GM20431 (cell line): Measurements from ENCODE around the gene SLC39A13.
"Not testable (repeated sequence)": the region's sequence is repeated elsewhere in the genome, so short reads cannot be mapped to it uniquely, and the experiment has no call there.

Experiments
- in situ Hi-C: fragments of 300-500 bp; cut with MseI, MboI; formaldehyde crosslinking; loops from one replicate; pipeline ENCODE4 v1.15.0; 2020; ENCODE audit warnings: low sequenced_read_pairs; ENCODE audit not compliant: unreplicated experiment

SLC39A13 gene

DNA sequence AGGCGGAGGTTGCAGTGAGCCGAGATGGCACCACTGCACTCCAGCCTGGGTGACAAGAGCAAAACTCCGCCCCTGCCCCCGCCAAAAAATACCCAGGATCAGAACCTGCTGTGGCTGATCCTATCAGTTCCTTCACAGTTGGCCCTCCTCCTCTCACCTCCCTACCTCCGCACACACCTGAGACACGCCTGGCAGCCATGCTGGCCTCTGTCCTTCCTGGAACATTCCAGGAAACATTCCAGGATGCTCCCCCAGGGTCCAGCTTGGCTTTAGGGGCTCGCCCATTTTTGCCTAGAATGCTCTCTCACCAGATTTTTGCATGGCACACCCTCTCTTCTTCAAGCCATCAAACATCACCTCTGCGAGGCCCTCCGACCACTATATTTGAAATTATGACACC is 38.4 kb downstream of the SLC39A13 start:
- in situ Hi-C loops = no loop called here

- in situ Hi-C loops = no loop called here
These were observed 39.5 kb downstream of the SLC39A13 start for GRCh38 chr11:47447906-47448305.

- in situ Hi-C loops = no loop called here
These were observed 40.4 kb downstream of the SLC39A13 start, which contains the start of gene RAPSN for GRCh38 chr11:47448566-47449427. TSS of gene RAPSN (minus strand) at chr11:47449136. CDS start at chr11:47448964, 172 bp downstream.

DNA sequence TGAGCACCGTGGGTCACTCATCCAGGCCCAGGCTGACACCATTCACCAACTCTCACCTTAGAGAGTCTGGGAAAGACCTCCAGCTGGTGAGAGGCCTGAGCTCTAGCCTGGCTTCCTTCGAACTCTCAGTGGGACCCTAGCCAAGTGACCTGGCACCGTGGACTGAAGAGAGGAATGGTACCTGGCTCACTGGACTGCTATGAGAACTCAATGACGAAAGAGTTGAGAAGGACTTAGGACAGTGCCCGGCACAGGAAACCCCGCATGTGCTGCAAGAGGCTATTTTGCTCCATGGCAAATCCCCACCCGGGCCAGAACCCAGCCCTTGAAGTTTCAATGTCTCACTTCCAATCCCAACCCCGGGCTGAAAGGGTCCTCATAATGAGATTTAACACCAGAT is 41.2 kb downstream of the SLC39A13 start:
- in situ Hi-C loops = no loop called here

- in situ Hi-C loops = no loop called here
These were observed 43.0 kb downstream of the SLC39A13 start for GRCh38 chr11:47451436-47451835.

DNA sequence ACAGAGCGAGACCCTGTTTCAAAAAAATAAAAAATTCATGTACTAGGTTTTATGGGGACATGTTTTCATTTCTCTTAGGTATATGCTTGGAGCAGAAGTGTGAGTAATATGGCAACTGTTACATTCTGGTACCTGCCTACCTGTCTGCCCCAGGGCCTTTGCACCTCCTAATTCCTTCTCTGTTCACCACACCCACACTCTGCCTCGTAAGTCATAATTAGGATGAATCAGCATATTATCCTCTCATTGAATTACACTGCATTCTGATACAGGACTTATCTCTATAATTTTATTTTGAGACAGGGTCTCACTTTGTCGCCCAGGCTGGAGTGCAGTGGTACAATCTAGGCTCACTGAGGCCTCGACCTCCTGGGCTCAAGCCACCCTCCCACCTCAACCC is 43.6 kb downstream of the SLC39A13 start:
- in situ Hi-C loops = no loop called here

- in situ Hi-C loops = no loop called here
These were observed 45.0 kb downstream of the SLC39A13 start for GRCh38 chr11:47453365-47453764.

- in situ Hi-C loops = not testable (repeated sequence)
These were observed 45.9 kb downstream of the SLC39A13 start for GRCh38 chr11:47454258-47454671.

- in situ Hi-C loops = no loop called here
These were observed 52.3 kb downstream of the SLC39A13 start for GRCh38 chr11:47460571-47461235.

GRCh38 chr11:47461876-47462275 is 53.5 kb downstream of the SLC39A13 start:
- in situ Hi-C loops = no loop called here

GRCh38 chr11:47464483-47464882 is 56.1 kb downstream of the SLC39A13 start:
- in situ Hi-C loops = no loop called here
